HFFc6 (cell line): ENCODE measurements around the gene FFAR4. TPM values are rescaled to one million over a fixed set of nuclear protein-coding genes. Genes with fewer than 3 reads are reported as not detected.
A peak's percentile ranks its signal among the peaks of the same experiment; 100 is the strongest.

Experiments
- DNase-seq: peaks from one replicate; pipeline ENCODE4 v3.0.0-alpha.2; 2018
- H3K27ac Mint-ChIP-seq: 2 replicates; pipeline ENCODE4 v1.8.0; 2020; ENCODE audit warnings: mild to moderate bottlenecking, mixed read lengths
- H3K27me3 Mint-ChIP-seq: 2 replicates; pipeline ENCODE4 v1.8.0; 2021; ENCODE audit warnings: mild to moderate bottlenecking, moderate library complexity, mixed read lengths; ENCODE audit not compliant: insufficient read depth
- H3K36me3 Mint-ChIP-seq: 2 replicates; pipeline ENCODE4 v1.8.0; 2021; ENCODE audit warnings: low read depth, mixed read lengths
- H3K4me1 Mint-ChIP-seq: 2 replicates; pipeline ENCODE4 v1.8.0; 2020; ENCODE audit warnings: low read depth, mixed read lengths
- H3K4me3 Mint-ChIP-seq: 2 replicates; pipeline ENCODE4 v1.8.0; 2020; ENCODE audit warnings: mild to moderate bottlenecking, moderate library complexity, mixed read lengths
- H3K9me3 Mint-ChIP-seq: 2 replicates; pipeline ENCODE4 v1.8.0; 2020; ENCODE audit warnings: mild to moderate bottlenecking, mixed read lengths
- total RNA-seq, 6 experiments: library from RNA; stranded (reverse); fragmentation: NEBNext Ultra II Directional; extraction: Animal tissue kit (Norgen Biotek cat#: 25700); gene quantifications; 2 replicates in 1 of 6; 3 replicates in 5 of 6; pipeline ENCODE4 v1.2.3, GENCODE V29; 2021
- TF ChIP-seq, protein P1 (sequence below): fragments of 200-600 bp; sonication (generic); IDR thresholded peaks from 2 replicates; pipeline ENCODE4 v1.5.0; 2021; ENCODE audit warnings: antibody characterized with exemption, mild to moderate bottlenecking

The FFAR4 gene
- total RNA-seq, 6 experiments from 2014 or later: not detected

DNA sequence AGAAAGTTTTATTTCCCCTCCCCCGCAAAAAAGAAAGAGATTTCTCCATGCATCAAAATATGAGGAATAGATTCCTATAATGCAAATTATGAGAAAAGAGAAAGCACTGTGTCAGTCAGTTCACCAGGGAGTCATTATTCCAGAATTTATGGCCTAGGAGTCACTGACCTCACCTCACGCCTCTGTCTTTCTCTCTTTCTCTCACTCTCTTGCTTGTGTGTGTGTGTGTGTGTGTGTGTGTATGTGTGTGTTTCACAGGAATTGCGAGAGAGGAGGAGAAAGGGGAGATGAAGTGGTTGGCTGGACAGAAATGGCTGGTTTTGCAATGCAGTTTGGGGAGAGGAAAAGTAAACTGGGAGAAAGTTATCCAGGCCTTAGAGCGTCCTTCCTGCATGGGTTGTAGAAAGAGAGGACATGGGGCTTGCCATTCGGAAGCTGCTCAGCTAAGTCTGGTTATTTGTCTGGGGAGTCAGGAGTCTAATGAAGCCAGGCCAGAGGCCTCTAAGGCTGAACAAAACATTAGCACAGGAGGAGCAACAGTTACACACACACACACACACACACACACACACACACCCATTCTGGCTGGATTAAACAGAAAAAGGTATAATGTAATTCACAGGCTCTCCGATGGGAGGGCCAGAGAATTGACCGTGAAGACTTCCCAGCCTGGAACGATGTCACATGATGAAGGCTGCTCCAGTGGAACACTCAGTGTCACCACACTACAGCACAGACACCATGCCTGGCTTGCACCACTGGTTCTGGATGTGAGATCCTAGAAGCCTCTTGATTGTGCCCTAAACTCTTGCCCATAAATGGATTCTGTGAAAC lies 12.8 kb upstream of the FFAR4 start:
- Mint-ChIP-seq H3K27ac (no peak overlapping the region), H3K9me3 (no peaks in the 10 kb centered on the region), H3K27me3 (peaks cover 13% of the 10 kb centered on the region), H3K36me3 (no peaks in the 10 kb centered on the region), H3K4me1 (peaks cover 20% of the 10 kb centered on the region), H3K4me3 (no peak overlapping the region)
- TF ChIP-seq, protein P1, sequence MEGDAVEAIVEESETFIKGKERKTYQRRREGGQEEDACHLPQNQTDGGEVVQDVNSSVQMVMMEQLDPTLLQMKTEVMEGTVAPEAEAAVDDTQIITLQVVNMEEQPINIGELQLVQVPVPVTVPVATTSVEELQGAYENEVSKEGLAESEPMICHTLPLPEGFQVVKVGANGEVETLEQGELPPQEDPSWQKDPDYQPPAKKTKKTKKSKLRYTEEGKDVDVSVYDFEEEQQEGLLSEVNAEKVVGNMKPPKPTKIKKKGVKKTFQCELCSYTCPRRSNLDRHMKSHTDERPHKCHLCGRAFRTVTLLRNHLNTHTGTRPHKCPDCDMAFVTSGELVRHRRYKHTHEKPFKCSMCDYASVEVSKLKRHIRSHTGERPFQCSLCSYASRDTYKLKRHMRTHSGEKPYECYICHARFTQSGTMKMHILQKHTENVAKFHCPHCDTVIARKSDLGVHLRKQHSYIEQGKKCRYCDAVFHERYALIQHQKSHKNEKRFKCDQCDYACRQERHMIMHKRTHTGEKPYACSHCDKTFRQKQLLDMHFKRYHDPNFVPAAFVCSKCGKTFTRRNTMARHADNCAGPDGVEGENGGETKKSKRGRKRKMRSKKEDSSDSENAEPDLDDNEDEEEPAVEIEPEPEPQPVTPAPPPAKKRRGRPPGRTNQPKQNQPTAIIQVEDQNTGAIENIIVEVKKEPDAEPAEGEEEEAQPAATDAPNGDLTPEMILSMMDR: no peak
- DNase-seq: no peak

GRCh38 chr10:93554316-93554663 lies 12.2 kb upstream of the FFAR4 start:
- peaks cover 16% of the 10 kb centered on the region for H3K27me3 Mint-ChIP-seq
- TF ChIP-seq, protein P1: no peak
- no peak overlapping the region for H3K4me3 Mint-ChIP-seq
- H3K36me3 Mint-ChIP-seq: peaks cover under 1% of the 10 kb centered on the region; the same call in 1 of the 2 replicates
- H3K4me1 Mint-ChIP-seq: peaks cover 15% of the 10 kb centered on the region
- no peak overlapping the region for H3K27ac Mint-ChIP-seq
- DNase-seq: no peak
- H3K9me3 Mint-ChIP-seq: peaks cover 2% of the 10 kb centered on the region

- TF ChIP-seq, protein P1: peak; percentile 87
- no peak overlapping the region for H3K27ac Mint-ChIP-seq
- H3K4me3 Mint-ChIP-seq: no peak overlapping the region; the same call in 1 of the 2 replicates
- H3K4me1 Mint-ChIP-seq: peaks cover 15% of the 10 kb centered on the region
- peak; percentile 53 for DNase-seq
- peaks cover 22% of the 10 kb centered on the region for H3K27me3 Mint-ChIP-seq
- peaks cover 8% of the 10 kb centered on the region for H3K9me3 Mint-ChIP-seq
- H3K36me3 Mint-ChIP-seq: peaks cover 6% of the 10 kb centered on the region; the same call in 1 of the 2 replicates
These were observed 11.6 kb upstream of the FFAR4 start for GRCh38 chr10:93554760-93555432.

DNA sequence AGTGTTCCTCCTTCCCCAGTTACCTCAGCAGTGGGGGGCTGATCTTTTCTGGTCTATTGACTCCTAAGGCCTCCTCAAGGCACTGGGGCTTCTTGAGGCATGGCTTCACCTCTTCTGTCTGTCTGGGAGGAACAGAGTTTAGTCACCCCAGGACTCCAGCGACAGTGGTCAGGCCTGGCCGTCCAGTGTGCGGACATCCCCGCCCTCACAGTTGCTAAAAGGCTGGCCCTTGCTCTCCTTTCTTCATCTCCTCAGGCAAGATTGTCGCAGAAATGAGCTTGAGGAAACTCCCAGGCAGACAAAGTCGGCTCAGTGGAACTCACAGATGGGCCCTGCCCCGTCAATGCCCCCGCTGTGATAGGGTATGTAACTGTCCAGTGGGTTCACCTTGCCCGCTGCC lies 7.0 kb upstream of the FFAR4 start:
- H3K4me1 Mint-ChIP-seq: peaks cover 9% of the 10 kb centered on the region
- TF ChIP-seq, protein P1: no peak
- H3K27me3 Mint-ChIP-seq: peaks cover 28% of the 10 kb centered on the region
- H3K9me3 Mint-ChIP-seq: peaks cover 11% of the 10 kb centered on the region
- DNase-seq: no peak
- no peak overlapping the region for H3K27ac Mint-ChIP-seq
- peaks cover 7% of the 10 kb centered on the region; the same call in 1 of the 2 replicates for H3K36me3 Mint-ChIP-seq
- H3K4me3 Mint-ChIP-seq: no peak overlapping the region

- Mint-ChIP-seq H3K27ac (no peak overlapping the region), H3K27me3 (peaks cover 34% of the 10 kb centered on the region), H3K9me3 (peaks cover 11% of the 10 kb centered on the region), H3K36me3 (peaks cover 7% of the 10 kb centered on the region; the same call in 1 of the 2 replicates), H3K4me1 (no peaks in the 10 kb centered on the region), H3K4me3 (no peak overlapping the region)
- TF ChIP-seq, protein P1: no peak
- DNase-seq: no peak
These were observed 5.9 kb upstream of the FFAR4 start for GRCh38 chr10:93560541-93560940.
